ENCODE data around the gene MGAT3.

The MGAT3 gene

DNA sequence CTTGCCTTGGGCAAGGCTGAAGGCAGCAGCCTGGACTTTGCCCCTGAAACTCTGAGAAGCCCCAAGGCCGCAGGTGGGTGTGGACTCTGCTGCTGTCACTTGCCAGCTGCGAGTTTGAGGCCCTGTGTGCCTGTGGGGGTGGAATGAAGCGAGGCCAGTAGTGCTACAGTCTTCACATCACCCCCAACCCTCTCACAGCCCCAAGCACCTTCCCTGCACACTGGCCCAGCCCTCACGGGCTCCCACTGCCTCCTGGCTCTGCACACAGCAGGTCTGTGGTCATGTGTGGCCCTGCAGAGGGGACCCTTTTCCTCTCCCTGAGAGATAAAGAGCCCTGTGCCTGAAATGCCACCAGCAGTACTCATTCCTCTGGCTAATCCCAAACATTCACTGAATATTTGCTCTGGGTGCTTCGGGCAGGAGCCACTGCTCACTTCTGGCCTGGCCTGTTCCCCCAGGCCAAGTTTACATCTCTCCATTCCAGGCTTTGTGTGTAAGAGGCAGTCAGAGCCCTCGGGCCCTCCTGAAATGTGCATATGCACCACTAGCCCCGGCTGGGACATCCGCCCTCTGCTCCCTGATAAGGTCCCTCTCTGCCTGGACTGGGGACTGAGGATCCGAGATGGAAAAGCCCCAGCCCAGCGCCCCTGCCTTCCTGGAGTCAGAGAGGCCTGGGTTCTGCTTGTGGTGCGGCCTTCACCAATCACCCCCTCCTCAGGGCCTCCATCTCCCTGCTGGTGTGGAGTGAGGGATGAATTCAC, 17.7 kb downstream of the MGAT3 start:
- no peak for DNase-seq (ENCODE audit: low read depth)
- no peak for TF ChIP-seq CTCF (IDR thresholded peaks at IDR 0.05; ENCODE audit: insufficient read depth, low read depth, low read length, missing control alignments)
- H3K4me3 ChIP-seq (ENCODE audit: low read depth, low read length) = no peak overlapping the region

- H3K4me3 ChIP-seq (ENCODE audit: low read depth, low read length) = no peak overlapping the region
- no peak for DNase-seq (ENCODE audit: low read depth)
- TF ChIP-seq CTCF (IDR thresholded peaks at IDR 0.05; ENCODE audit: insufficient read depth, low read depth, low read length, missing control alignments) = no peak
These were observed 18.5 kb downstream of the MGAT3 start for GRCh38 chr22:39475337-39475736.

GRCh38 chr22:39475902-39476301, 19.1 kb downstream of the MGAT3 start:
- no peak for DNase-seq (ENCODE audit: low read depth)
- TF ChIP-seq CTCF (IDR thresholded peaks at IDR 0.05; ENCODE audit: insufficient read depth, low read depth, low read length, missing control alignments) = no peak
- H3K4me3 ChIP-seq (ENCODE audit: low read depth, low read length) = no peak overlapping the region

DNA sequence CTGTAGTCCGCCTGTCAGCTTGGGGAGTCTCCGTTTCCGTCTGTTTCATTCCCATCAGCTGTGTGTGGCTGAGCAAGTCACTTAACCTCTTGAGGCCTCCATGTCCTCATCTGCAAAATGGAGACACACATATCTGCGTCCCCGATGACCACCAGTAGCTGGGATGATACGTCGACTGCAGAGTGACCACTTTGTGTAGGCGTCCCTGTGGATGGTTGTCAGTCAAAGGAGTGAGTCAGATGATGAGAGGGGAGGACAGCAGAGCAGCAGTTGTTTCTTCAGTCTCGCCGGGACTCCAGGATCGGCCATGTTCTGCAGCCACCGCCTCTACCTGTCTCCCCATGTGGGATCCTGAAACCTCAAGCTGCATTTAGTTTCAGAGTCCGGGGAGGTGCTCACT, 19.9 kb downstream of the MGAT3 start:
- no peak for TF ChIP-seq CTCF (IDR thresholded peaks at IDR 0.05; ENCODE audit: insufficient read depth, low read depth, low read length, missing control alignments)
- no peak for DNase-seq (ENCODE audit: low read depth)
- no peak overlapping the region for H3K4me3 ChIP-seq (ENCODE audit: low read depth, low read length)

DNA sequence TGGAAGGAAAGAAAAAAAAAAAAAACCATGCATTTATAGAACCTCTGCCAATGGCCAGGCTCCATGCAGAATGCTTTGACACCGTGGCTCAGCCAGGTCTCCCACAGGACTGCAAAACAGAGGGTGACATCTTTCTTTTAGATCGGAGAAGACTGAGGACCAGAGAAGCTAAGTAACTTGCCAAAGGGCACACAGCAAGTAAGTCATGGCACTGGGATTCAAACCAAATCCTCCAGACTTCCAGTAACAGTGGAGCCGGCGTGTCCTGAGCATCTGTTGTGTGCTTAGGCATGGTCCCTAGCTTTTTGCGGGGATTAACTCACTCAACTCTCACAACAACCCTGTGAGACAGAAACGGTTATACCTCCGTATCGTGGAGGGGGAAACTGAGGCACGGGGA, 20.7 kb downstream of the MGAT3 start:
- no peak for TF ChIP-seq CTCF (IDR thresholded peaks at IDR 0.05; ENCODE audit: insufficient read depth, low read depth, low read length, missing control alignments)
- no peak overlapping the region for H3K4me3 ChIP-seq (ENCODE audit: low read depth, low read length)
- DNase-seq (ENCODE audit: low read depth) = no peak

- no peak for DNase-seq (ENCODE audit: low read depth)
- TF ChIP-seq CTCF (IDR thresholded peaks at IDR 0.05; ENCODE audit: insufficient read depth, low read depth, low read length, missing control alignments) = no peak
- H3K4me3 ChIP-seq (ENCODE audit: low read depth, low read length) = no peak overlapping the region
These were observed 21.6 kb downstream of the MGAT3 start for GRCh38 chr22:39478441-39478850.

DNA sequence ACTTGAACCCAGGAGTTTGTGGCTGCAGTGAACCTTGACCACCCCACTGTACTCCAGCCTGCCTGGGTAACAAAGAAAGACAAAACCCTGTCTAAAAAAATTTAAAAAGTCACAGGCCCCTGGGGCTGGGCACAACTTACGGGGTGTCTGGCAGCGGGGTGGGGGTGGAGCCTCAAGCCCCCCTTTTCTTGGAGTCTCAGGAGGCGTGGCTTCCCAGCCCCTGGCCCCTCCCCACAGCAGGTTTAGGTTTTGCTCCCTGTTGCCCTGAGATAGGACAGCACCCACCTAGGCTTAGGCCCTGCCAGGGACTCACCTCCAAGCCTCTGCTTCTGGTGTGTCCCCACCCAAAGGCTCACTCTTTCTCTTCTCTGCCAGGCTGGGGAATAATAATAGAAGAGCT, 22.4 kb downstream of the MGAT3 start:
- no peak for DNase-seq (ENCODE audit: low read depth)
- H3K4me3 ChIP-seq (ENCODE audit: low read depth, low read length) = no peak overlapping the region
- no peak for TF ChIP-seq CTCF (IDR thresholded peaks at IDR 0.05; ENCODE audit: insufficient read depth, low read depth, low read length, missing control alignments)

Measured in GM12865 (cell line).